Measurements from ENCODE around the gene LRG1.

LRG1 gene

DNA sequence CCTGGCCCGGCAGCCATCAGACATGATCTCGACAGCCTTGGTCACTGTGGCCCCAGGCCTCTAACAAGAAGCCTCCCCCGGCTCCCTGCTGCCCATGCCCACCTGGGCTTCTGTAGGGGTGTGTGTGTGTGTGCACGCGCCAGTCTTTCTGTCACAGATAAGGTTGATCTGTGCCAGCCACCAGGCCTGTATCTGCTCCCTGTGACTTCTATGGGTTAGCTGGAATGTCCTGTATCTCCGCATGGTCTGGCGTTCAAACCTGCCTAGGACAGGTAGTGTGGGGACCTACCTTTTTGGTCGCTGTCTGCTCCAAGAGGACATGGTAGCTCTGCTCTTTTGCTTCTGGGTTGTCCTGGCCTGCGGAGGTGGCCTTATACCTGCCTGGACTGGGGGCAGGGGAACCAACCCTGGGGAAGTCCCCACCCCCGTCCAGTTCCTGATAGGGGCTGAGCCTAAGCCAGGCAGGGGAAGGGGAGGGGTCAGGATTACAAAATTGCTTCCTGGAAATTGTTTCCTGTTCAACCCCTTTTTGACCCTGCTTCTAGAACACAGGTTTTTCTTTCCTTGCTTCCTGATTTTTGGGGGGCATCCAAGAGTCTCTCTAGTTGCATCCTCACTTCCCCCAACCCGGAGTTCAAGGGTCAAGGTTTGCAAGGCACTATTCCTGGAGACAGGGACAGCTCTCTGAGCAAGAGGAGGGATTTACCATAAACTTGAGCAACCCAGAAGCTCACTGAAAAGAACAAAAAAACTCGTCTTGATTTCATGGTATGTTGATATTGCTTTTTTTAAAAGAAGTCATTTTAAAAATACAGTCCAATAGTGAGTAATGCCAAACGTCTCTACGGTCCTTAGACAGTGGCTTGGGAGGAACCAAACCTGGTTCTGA, at the start of gene LRG1:
Gene LRG1 (minus strand): TSS at position 344 of the 889 bp plus-strand sequence. CDS start 23 bp downstream, at position 321.
- peak; percentile 12 to 62 for DNase-seq

DNA sequence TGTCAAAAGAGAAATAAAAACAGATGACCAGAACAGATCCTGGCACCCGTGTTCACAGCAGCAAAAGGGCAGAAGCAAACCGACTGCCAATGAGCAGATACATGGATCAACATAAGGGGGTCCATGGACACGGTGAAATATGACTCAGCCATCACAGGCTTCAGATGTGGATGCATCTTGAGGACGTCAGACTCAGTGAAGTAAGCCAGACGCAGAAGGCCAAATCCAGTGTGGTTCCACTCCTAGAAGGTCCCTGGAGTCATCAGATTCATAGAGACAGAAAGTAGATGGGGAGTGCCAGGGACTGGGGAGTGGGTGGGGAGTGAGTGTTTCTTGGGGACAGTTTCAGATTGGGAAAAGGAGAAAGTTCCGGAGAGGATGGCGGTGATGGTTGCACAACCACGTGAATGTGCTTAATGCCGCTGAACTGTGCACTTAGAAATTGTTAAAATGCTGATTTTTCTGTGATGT, 48.5 kb upstream of the LRG1 start:
- no peak for DNase-seq

- no peak for DNase-seq
Observed at GRCh38 chr19:4587527-4587926, 47.7 kb upstream of the LRG1 start.

- DNase-seq: no peak
Observed at GRCh38 chr19:4586691-4587090, 46.9 kb upstream of the LRG1 start.

DNA sequence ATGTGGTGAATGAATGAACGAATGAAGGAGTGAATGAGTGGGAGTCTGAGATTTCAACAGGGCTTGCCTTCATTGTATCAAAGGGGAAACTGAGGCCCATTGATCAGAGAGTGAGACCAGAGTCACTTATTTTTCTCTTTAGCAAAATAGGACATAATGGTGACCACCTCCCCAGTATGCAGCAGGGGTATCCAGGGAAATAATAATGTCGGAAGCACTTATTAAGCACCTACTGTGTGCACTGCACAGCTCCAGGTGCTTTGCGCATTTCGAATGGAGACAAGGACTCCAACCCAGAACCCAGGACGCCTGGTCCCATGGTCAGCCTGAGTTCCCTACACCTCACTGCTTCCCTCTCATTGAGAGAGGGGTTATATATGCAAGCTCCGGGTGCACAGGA, 46.4 kb upstream of the LRG1 start:
- DNase-seq: no peak

DNA sequence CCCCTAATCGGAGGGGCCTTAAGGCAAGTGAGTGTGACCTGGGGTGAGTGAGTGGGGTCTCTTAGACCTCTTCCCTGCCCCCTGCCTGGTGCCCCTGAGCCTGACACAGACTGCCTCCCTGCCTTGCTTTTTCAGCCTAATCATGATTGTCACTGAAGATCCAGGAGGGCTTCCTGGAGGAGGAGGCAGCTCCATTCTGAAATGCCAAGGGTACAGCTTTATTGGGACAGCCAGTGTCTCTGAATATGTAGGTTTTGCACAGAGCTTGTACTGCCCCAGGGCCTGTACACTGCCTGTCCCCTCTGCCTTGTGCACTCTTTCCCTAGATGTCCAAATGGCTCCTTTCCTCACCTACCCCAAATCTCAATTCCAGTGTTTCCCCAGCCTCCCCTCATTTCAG, 45.7 kb upstream of the LRG1 start:
- no peak for DNase-seq

DNA sequence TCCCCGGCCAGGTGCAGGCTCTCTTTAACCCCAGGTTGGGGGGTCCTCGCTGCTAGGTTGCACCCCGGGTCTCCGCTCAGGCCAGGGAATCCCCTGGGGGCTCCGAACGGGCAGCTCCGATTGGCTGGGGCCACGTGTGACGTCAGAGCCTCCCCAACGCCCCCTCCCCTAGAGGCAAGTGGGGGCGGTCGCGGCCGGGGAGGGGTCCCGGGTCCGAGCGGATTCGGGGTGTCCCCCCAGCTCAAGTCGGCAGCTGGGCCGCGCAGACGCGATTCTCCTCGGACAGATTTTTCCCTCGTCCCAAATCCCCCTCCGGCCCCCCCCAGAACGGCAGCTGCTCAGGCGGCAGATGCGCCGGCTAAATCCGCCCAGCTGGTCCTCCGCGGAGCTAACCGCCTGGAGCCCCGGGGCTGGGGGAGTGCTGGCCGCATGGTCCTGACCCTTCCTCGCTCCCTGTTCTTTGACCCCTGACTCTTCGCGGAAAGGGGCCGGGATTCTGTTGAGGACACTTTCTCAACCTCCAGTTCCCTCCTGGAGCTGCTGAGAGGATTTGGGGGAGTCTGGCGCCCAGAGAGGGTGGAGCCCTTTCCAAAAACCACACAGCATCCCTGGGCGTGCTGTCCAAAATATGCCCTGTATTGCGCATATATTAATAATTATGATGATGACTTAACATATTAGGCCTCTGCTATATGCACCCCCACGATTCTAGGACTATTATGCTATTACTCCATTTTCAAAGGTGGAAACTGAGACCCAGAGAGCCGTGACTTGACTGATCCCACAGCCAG, 45.0 kb upstream of the LRG1 start:
- no peak for DNase-seq

GRCh38 chr19:4583961-4584669, 44.3 kb upstream of the LRG1 start:
- DNase-seq: no peak

DNA sequence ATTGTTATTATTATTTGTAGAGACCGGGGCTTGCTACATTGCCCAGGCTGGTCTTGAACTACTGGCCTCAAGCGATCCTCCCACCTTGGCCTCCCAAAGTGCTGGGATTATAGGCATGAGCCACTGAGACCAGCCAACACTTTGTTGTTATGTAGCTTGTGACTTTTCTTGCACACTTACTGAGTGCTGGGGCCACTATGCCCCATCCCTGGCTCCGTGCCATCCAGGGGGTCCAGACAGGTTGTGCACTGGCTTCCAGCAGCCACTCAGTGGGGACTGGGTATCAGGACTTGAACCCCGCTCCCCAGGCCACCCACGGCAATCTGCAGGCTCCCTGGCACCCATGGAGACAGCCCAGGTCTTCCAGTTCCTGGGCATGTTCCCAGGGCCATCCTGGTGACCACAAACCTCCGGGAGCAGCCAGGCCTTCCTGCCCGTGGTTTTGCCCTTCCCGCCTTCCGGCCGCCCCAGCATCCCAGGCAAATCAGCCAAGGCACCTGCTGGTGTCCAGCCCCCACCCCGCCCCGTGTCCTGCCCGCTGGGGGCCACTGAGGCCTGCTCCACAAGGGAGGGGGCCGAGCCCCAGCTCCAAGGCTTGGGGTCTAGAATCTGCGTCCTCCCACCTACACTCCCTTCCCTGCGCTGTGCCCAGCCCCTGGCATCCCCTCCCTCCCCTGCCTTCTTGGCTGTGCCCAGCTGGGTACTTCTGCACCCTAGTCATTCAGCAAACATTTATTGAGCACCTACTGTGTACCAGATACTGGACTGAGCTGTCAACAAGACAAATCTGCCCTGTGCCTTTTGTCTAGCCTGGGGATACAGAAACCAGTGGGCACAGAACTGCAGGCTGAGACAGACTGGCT, 43.4 kb upstream of the LRG1 start:
- DNase-seq: no peak

DNA sequence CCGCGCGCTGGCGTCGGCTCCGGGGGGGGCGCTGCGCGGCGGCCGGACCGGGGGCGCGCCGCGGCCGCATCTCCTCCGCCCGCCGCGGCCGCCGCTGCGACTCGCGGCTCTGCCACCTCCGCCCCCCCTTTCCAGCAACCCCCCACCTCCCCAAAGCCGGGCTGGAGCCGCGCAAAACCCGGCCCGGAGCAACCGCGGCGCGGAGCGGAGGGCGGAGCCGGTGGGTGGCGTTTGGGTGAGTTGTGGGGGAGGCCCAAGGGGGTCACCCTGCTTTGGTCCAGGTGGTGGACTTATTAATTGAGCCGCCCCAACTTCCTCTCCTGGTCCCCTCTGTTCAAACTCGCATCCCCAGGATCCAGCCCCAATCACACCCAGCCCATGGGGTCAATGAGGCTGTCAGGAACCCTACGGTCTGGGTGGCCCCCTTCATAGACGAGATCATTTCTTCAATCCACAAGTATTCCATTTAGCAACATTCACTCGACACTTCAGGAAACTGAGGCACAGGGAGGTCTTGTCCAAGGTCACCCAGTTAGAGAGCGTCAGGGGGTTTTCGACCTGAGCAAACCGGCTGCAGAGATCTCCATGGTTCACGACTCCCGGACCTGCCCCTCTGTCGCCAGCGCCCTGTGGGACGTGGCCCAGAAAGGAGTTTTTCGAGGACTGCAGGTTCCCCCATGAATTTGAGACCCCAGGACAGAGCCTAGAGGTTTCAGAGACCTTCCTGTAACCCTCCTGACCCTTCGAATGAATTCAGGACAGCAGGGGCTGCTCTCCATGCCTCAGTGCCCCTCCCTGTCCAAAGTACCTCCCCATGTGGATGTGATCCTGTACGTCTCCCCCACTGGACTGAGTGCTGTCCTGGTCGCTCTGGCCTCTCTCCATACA, 42.1 kb upstream of the LRG1 start:
- no peak for DNase-seq

GRCh38 chr19:4580961-4581665, 41.3 kb upstream of the LRG1 start:
- no peak for DNase-seq

- no peak for DNase-seq
Observed at GRCh38 chr19:4580021-4580901, 40.4 kb upstream of the LRG1 start.

GRCh38 chr19:4579389-4579788, 39.6 kb upstream of the LRG1 start:
- DNase-seq: no peak

GRCh38 chr19:4578552-4579248, 38.9 kb upstream of the LRG1 start:
- no peak for DNase-seq

GRCh38 chr19:4577020-4577782, 37.4 kb upstream of the LRG1 start:
- no peak for DNase-seq

DNA sequence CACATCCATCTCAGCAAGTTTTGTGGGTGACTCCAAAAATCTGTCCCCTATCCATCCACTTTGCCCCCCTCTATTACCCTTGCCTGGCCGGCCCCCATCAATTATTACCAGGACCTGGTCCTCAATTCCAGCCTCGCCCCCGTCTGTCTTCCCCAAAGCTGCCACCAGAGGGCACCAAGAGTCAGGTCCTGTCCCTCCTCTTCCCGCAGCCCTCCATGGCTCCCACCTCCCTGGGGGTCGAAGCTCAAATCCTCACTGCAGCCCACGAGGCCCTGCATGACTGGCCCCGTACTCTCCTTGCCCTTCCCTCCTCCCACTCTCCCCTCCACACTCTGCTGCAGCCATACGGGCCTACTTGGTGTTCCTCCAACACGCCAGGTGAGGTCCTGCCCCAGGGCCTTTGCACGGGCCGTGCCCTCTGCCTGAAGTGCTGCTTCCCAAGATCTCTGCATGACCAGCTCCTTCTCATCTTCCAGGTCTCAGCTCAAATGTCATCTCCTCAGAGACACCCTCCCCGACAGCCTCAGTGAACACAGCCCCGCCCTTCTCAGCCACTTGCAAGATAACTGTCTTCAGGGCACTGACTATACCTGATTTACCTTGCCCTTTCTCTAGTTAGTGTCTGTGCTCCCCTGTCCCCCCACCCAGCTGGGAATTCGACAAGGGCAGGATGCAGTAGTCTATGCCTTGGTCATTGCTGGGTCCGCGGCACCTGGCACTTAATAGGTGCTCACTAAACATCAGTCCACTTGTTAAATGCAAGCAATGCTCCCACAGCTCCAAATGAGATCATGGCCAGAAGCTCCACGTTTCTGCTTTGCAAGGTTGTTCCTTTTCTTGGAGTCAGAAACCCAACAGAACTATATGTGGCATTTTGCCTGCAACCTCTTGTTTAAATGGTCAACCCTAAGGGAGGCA, 36.4 kb upstream of the LRG1 start:
- DNase-seq: peak; percentile 54 to 64
